Body of pancreas (tissue), 4 donors: ENCODE measurements around the gene EWSR1. TPM values are rescaled to one million over a fixed set of nuclear protein-coding genes. Genes with fewer than 3 reads are reported as not detected.

Source experiments
- ATAC-seq: fragments of 150-250 bp; one replicate; pipeline ENCODE4 v1.9.1; 2016
- DNase-seq, 4 donors: peaks; one replicate each; pipeline ENCODE4 v3.0.0-alpha.2; 2019
- H3K27ac ChIP-seq, 4 donors: fragments of 200-600 bp; sonication (generic); 1 replicate in 3 of 4; 2 replicates in 1 of 4; pipeline versions ENCODE4 v1.5.1 to v1.6.1; 2016 to 2019; ENCODE audit warnings: mild to moderate bottlenecking in 1 of 4, mixed read lengths in 1 of 4, moderate library complexity in 1 of 4
- H3K27me3 ChIP-seq, 2 donors: fragments of 200-600 bp; sonication (generic); one replicate each; pipeline ENCODE4 v1.6.0; 2016; ENCODE audit warnings: mild to moderate bottlenecking in 1 of 2
- H3K36me3 ChIP-seq, 2 donors: fragments of 200-600 bp; sonication (generic); replicated peaks in 1 of 2; 2 replicates each; pipeline ENCODE4 v1.5.1; 2016; ENCODE audit warnings: low read depth in 2 of 2; ENCODE audit not compliant: insufficient read depth in 1 of 2
- H3K4me1 ChIP-seq: fragments of 200-600 bp; sonication (generic); one replicate; pipeline ENCODE4 v1.6.0; 2016
- H3K4me3 ChIP-seq, 2 donors: fragments of 200-600 bp; sonication (generic); 1 replicate in 1 of 2; 2 replicates in 1 of 2; pipeline ENCODE4 v1.5.1; 2016 to 2019
- H3K9me3 ChIP-seq, 3 donors: fragments of 200-600 bp; sonication (generic); 1 replicate in 2 of 3; 2 replicates in 1 of 3; pipeline ENCODE4 v1.5.1; 2016
- POLR2A ChIP-seq, 3 donors: fragments of 450-650 bp; IDR thresholded peaks; one replicate each; pipeline ENCODE4 v1.6.1; 2016; ENCODE audit warnings: antibody characterized with exemption in 3 of 3, mild to moderate bottlenecking in 2 of 3
- WGBS, 2 donors: methylation state at CpG; one replicate each; pipeline ENCODE4 v1.1.5; 2017; 5-methylcytosine and 5-hydroxymethylcytosine counted together
- intact Hi-C: fragments of 100-400 bp; cut with DNase I; formaldehyde crosslinking; loops from one replicate; pipeline ENCODE4 v1.15.1; 2023
- total RNA-seq, 2 donors: library from RNA; depleted of rRNA; stranded (reverse); fragments of >200 nt; gene quantifications; one replicate each; pipeline ENCODE4 v1.1.0, GENCODE V29; 2016
- TF ChIP-seq, protein P1 (sequence below), 7 experiments: fragments of 450-650 bp in 4 of 7; fragments of 200-600 bp in 3 of 7; sonication (generic) in 3 of 7; IDR thresholded peaks; one replicate each; pipeline ENCODE4 v1.5.1; 2016 to 2019; ENCODE audit warnings: antibody characterized with exemption in 7 of 7

EWSR1 gene
- total RNA-seq, 2 donors from 2014 or later, result 142 to 175 TPM

DNA sequence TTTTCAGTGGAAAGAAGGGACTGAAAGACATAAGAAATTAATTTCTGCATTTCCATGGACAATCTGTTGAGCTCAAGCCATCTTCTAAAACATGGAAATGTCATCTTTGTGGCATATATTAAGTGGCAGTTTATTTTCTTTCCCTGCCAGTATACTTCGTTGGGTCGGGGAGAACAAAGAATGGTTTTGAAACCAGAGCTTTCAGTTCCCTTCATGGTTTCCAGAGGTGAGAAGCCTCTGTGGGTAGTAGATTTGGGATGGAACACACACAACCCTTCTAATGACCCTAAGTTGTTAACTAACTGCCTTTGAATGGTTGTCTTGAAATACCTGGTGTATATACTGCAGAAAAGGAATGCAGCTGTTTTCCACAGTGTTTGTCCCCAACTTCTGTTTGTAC is 20.8 kb downstream of the EWSR1 start:
- H3K4me3 ChIP-seq, result no peak overlapping the region
- H3K27ac ChIP-seq, result no peak overlapping the region
- H3K9me3 ChIP-seq, result no peaks in the 10 kb centered on the region
- DNase-seq (no peak), ATAC-seq (no peak)
- H3K27me3 ChIP-seq, result no peaks in the 10 kb centered on the region
- peaks cover 3% of the 10 kb centered on the region for H3K4me1 ChIP-seq
- 33 to 45% methylated on average over 2 of the region's 2 CpGs for WGBS, 2 donors
- intact Hi-C loops, result no loop called here
- H3K36me3 ChIP-seq, result peaks cover 10 to 63% of the 10 kb centered on the region in 2 donors
- TF ChIP-seq, protein P1, sequence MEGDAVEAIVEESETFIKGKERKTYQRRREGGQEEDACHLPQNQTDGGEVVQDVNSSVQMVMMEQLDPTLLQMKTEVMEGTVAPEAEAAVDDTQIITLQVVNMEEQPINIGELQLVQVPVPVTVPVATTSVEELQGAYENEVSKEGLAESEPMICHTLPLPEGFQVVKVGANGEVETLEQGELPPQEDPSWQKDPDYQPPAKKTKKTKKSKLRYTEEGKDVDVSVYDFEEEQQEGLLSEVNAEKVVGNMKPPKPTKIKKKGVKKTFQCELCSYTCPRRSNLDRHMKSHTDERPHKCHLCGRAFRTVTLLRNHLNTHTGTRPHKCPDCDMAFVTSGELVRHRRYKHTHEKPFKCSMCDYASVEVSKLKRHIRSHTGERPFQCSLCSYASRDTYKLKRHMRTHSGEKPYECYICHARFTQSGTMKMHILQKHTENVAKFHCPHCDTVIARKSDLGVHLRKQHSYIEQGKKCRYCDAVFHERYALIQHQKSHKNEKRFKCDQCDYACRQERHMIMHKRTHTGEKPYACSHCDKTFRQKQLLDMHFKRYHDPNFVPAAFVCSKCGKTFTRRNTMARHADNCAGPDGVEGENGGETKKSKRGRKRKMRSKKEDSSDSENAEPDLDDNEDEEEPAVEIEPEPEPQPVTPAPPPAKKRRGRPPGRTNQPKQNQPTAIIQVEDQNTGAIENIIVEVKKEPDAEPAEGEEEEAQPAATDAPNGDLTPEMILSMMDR (IDR thresholded peaks at IDR 0.05), result no peak
- no peak for TF ChIP-seq POLR2A (IDR thresholded peaks at IDR 0.05)

DNA sequence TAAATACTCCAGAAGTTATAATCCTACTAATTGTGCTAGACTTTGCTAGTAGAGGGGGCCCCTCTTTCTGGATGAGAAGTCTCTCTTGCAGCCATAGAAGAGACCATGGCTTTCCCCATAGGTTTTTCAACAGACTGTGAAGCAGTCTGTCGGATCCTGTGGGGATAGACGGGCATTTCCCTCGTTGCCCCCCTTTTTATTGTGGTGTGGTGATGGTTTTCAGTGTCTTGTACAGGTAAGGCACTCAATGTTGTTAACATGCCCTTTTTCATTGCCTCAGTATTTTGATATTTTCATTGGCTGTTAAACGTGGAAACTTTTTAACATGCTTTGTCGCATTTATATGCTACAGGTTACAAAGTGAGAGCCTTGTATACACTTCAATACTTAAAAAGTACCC is 22.0 kb downstream of the EWSR1 start:
- no peak for DNase-seq
- TF ChIP-seq, protein P1 (IDR thresholded peaks at IDR 0.05), result no peak
- TF ChIP-seq POLR2A (IDR thresholded peaks at IDR 0.05), result no peak
- intact Hi-C loops, result loop anchor here (10.0 kb wide), 1 partner anchor 235 kb away; no protein-coding TSS in a partner anchor
- ATAC-seq, result no peak
- Histone ChIP-seq H3K36me3 (peaks cover 10 to 60% of the 10 kb centered on the region in 2 donors), H3K9me3 (no peaks in the 10 kb centered on the region), H3K27ac (no peak overlapping the region), H3K4me1 (peaks cover 3% of the 10 kb centered on the region), H3K27me3 (no peaks in the 10 kb centered on the region), H3K4me3 (no peak overlapping the region)
- WGBS, 2 donors, result 57 to 65% methylated on average over 5 of the region's 5 CpGs

DNA sequence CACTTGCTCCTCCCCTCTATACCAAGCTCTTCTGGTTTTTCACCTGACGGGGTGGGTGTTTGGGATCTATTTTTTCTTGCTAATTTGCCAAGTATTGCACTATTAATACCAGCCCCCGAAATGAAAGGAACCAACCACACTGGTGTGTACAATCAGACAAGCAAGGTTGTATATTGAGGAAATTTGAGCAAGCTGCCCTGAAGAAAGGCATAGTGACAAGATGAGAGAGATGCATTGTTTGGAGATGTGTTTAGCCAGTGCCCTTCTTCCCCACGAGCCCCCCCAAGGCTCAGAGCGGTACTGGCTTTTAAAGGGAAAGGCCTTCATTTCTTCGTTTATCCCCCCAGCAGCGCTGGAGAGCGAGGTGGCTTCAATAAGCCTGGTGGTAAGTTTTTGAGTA is 23.1 kb downstream of the EWSR1 start:
- 68 to 72% methylated on average over 7 of the region's 7 CpGs for WGBS, 2 donors
- DNase-seq, result no peak
- intact Hi-C loops, result loop anchor here (10.0 kb wide), 1 partner anchor 234 kb away; no protein-coding TSS in a partner anchor
- no peak for ATAC-seq
- Histone ChIP-seq H3K9me3 (no peaks in the 10 kb centered on the region), H3K36me3 (peaks cover 6 to 60% of the 10 kb centered on the region in 2 donors), H3K27me3 (no peaks in the 10 kb centered on the region), H3K27ac (no peak overlapping the region), H3K4me1 (peaks cover 3% of the 10 kb centered on the region), H3K4me3 (no peak overlapping the region)
- no peak for TF ChIP-seq POLR2A (IDR thresholded peaks at IDR 0.05)
- TF ChIP-seq, protein P1 (IDR thresholded peaks at IDR 0.05), result no peak

DNA sequence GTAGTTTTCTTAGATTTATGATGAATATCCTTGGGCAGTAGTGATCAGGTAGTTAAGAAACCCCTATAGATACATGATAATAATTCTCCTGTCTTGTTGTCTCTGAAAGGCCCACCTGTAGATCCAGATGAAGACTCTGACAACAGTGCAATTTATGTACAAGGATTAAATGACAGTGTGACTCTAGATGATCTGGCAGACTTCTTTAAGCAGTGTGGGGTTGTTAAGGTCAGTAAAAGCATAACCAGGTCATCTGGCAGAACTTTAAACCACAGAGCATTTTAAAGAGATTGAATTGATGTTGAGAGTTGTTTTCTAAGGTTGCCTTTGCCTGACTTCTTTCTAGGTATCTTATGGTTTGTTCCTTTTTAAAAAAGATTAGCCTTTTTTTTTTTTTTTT is 24.3 kb downstream of the EWSR1 start:
- TF ChIP-seq, protein P1 (IDR thresholded peaks at IDR 0.05), result no peak
- TF ChIP-seq POLR2A (IDR thresholded peaks at IDR 0.05), result no peak
- H3K36me3 ChIP-seq, result peaks cover 18 to 68% of the 10 kb centered on the region in 2 donors

DNA sequence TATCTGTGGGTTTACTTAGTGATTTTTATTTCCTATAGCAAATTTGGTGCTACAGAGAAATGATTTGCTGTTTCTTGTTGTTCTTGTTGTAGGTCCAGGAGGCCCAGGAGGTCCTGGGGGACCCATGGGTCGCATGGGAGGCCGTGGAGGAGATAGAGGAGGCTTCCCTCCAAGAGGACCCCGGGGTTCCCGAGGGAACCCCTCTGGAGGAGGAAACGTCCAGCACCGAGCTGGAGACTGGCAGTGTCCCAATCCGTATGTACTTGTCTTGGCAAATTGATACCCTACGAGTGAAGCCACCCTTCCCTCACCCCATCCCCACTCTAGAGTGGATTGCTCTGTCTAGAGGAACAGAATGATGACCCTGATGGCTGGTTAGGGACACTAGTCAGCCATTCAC is 30.6 kb downstream of the EWSR1 start:
- H3K36me3 ChIP-seq, result peaks cover 37 to 48% of the 10 kb centered on the region in 2 donors
- no peaks in the 10 kb centered on the region for H3K9me3 ChIP-seq
- ATAC-seq, result no peak
- TF ChIP-seq, protein P1 (IDR thresholded peaks at IDR 0.05), result no peak
- no peak for TF ChIP-seq POLR2A (IDR thresholded peaks at IDR 0.05)
- peaks cover 15% of the 10 kb centered on the region for H3K4me1 ChIP-seq
- WGBS, 2 donors, result 75 to 80% methylated on average over 4 to 8 of the region's 8 CpGs
- intact Hi-C loops, result loop anchor here (10.0 kb wide), 1 partner anchor 226 kb away; no protein-coding TSS in a partner anchor
- DNase-seq, result no peak
- no peak overlapping the region for H3K4me3 ChIP-seq
- H3K27ac ChIP-seq, result no peak overlapping the region
- no peaks in the 10 kb centered on the region for H3K27me3 ChIP-seq

More for the DNA sequence above, 24.3 kb downstream of the EWSR1 start:
- intact Hi-C loops, result loop anchor here (10.0 kb wide), 1 partner anchor 232 kb away; no protein-coding TSS in a partner anchor
- Histone ChIP-seq H3K27ac (no peak overlapping the region), H3K4me3 (no peak overlapping the region), H3K9me3 (no peaks in the 10 kb centered on the region), H3K4me1 (peaks cover 3% of the 10 kb centered on the region), H3K27me3 (no peaks in the 10 kb centered on the region)
- ATAC-seq, result no peak
- no peak for DNase-seq
